ENCODE data around the gene STXBP5. TPM values are rescaled to one million over a fixed set of nuclear protein-coding genes. Genes with fewer than 3 reads are reported as not detected.

Gene STXBP5
- total RNA-seq, 2 donors from 2014 or later: 56.8 to 72.5 TPM

DNA sequence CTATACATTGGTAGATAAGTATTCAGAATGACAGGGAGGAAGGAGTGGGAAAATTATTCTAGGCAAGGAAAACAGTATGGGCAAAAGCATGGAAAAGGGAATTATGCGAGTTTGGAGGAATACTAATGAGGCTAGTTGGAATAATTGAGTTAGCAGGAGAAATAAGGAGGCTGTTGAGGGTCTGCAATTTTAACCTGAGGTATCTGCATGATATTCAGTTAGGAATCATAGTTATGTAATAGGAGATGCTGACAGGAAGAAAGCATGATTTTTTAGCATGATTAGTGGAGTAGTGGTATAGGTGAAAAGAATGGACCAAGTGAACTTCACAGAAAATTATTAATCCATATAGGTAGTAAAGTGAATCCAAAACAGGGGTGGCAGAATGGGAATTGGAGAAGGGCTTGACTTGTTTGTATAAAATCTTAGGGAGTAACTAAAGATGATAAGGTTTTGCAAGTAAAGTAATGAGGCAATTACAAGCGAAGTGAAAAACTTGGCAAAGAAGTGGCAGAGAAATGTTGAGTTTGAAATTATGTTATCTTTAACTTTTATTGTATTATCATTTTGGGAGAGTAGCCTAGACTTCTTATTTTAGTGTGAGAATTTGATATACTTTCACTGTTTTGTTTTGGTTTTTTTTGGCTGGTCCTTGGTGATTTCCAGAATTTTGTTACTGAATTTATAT, 5.7 kb downstream of the STXBP5 start:
- H3K27me3 Mint-ChIP-seq: no peaks in the 10 kb centered on the region
- H3K9me3 Mint-ChIP-seq: no peaks in the 10 kb centered on the region
- H3K4me3 Mint-ChIP-seq: no peak overlapping the region
- no peak for ATAC-seq
- DNase-seq (ENCODE audit: low spot score): no peak
- H3K27ac Mint-ChIP-seq: peak overlapping the region in 1 of 2 donors; percentile 28
- peaks cover 12% of the 10 kb centered on the region for H3K36me3 Mint-ChIP-seq
- H3K4me1 Mint-ChIP-seq (ENCODE audit: low read depth in 2 of 2): peaks cover 31 to 47% of the 10 kb centered on the region in 2 donors

DNA sequence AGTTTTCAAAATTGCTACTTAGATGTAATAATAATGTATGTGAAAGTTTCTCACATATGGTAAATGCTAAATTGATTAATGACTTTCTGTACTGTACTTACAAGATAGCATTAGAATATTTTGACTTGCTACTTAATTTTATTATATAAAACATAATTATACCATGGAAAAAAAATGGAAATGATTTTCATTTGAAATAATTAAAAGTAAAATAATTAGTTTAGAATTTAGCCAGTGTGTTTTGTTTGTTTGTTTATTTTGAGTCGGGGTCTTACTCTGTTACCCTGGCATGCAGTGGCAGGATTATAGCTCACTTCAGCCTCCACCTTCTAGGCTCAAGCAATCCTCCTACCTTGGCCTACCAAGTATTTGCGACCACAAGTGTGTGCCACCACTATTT, 7.1 kb downstream of the STXBP5 start:
- Mint-ChIP-seq H3K4me3 (no peak overlapping the region), H3K27me3 (no peaks in the 10 kb centered on the region), H3K27ac (no peak overlapping the region), H3K36me3 (peaks cover 8% of the 10 kb centered on the region), H3K4me1 (ENCODE audit: low read depth in 2 of 2) (peaks cover 24 to 36% of the 10 kb centered on the region in 2 donors), H3K9me3 (no peaks in the 10 kb centered on the region)
- ATAC-seq: no peak
- no peak for DNase-seq (ENCODE audit: low spot score)

DNA sequence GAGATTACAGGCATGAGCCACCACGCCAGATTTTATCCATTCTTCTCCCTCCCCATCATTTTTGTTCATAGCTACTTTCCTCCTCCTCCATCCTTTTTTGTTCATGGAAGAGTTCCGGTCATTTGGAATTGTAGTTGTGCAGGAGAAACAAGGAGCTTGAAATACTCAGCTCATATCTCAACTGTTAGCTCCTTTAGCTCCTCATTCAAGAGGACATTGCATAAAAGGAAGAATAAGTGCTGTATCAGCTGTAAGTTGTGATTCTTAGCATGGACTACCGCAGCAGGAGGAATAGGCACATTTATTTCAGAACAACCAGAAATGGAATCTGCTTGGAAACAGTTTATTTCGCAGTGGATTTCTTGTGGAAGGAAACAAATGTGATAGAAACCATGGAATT, 7.6 kb downstream of the STXBP5 start:
- Mint-ChIP-seq H3K4me1 (ENCODE audit: low read depth in 2 of 2) (peaks cover 24 to 36% of the 10 kb centered on the region in 2 donors), H3K27ac (no peak overlapping the region), H3K36me3 (peaks cover 8% of the 10 kb centered on the region), H3K4me3 (no peak overlapping the region), H3K27me3 (no peaks in the 10 kb centered on the region), H3K9me3 (no peaks in the 10 kb centered on the region)
- ATAC-seq (no peak), DNase-seq (ENCODE audit: low spot score) (no peak)

DNA sequence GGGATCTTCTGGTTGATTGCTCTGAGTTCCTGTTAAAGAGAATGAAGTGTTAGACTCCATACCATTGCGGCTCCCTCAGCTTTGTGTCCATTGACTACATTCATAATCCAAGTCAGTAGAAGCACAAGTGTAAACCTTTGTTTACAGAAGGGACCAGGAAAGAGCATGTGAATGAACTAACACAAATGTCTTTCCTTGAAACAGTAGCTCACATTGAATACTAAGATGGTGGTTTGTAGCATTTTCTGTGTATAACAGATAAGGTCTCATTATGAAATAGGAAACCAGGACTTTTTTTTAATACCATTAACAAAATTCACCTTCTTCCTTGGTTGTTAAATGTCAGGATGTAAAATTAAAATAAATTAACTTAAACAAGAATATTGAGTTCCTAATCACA, 8.4 kb downstream of the STXBP5 start:
- Mint-ChIP-seq H3K36me3 (peaks cover 8% of the 10 kb centered on the region), H3K27me3 (no peaks in the 10 kb centered on the region), H3K27ac (no peak overlapping the region), H3K9me3 (no peaks in the 10 kb centered on the region), H3K4me1 (ENCODE audit: low read depth in 2 of 2) (peaks cover 19 to 29% of the 10 kb centered on the region in 2 donors), H3K4me3 (no peak overlapping the region)
- DNase-seq (ENCODE audit: low spot score) (no peak), ATAC-seq (no peak)

DNA sequence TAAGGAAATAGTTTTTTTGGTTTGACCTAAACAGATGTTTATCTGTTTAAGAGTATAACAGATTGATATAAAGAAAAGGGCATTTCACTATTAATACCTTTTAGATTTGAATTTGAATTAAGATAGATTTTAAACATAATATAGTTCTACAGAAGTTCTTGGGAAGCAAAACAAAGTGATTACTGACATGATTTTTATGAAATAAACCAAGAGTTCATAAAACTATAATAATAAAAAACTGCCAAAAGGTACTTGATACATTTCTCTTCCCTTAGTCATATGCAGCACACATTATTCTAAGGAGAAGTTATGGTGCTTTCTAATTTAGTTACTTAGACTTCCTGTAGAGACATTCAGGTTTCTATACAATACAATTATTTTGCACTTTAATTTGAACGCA, 9.6 kb downstream of the STXBP5 start:
- Mint-ChIP-seq H3K4me1 (ENCODE audit: low read depth in 2 of 2) (peaks cover 18 to 31% of the 10 kb centered on the region in 2 donors), H3K9me3 (no peaks in the 10 kb centered on the region), H3K4me3 (no peak overlapping the region), H3K27ac (no peak overlapping the region), H3K36me3 (peaks cover 8% of the 10 kb centered on the region), H3K27me3 (no peaks in the 10 kb centered on the region)
- no peak for DNase-seq (ENCODE audit: low spot score)
- ATAC-seq: no peak

DNA sequence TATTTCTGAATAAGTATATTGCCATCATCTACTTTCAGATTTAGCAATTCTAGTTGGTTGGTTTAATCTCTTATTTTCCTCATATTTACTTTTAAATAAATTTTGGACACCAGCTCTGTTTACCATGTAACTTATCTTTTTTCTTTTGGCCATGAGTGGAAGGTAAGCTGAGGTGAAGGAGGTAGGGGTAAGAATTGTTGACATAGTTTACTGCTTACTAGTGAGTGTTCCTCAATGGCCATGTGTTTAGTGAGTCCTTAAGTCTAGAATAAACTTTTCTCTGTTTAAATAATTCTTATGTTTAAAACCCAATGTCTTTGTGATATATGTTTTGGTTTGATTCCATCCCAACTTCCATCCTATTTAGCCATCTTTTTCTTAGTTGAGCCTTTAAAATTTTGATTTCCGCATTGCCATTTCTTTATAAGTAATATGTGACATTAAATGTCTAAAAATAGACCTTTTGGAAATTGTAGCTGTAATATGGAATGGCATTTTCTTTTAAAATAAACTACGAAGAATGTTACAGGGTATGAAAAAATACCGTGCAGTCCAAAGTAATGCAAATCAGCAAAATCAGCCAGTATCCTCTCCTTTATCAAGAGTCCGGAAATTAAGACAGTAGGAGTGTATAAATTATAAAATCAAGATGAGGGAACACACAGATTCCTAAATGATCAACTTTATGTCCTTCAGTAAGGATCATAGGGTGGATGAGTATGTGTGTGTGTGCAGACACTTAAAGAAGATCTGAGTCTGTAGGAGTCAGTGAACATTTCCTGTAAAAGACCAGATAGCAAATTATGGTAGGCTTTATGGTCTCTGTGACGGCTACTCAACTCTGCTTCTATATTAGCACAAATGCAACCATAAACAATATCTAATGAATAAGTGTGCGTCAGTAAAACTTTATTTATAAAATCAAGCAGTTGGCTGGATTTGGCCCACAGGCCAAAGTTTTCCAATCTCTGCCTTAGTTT, 10.3 kb downstream of the STXBP5 start:
- H3K36me3 Mint-ChIP-seq: peaks cover 6% of the 10 kb centered on the region
- DNase-seq (ENCODE audit: low spot score): no peak
- ATAC-seq: no peak
- H3K27ac Mint-ChIP-seq: no peak overlapping the region
- no peak overlapping the region for H3K4me3 Mint-ChIP-seq
- H3K4me1 Mint-ChIP-seq (ENCODE audit: low read depth in 2 of 2): peaks cover 19 to 32% of the 10 kb centered on the region in 2 donors
- no peaks in the 10 kb centered on the region for H3K27me3 Mint-ChIP-seq
- H3K9me3 Mint-ChIP-seq: no peaks in the 10 kb centered on the region

DNA sequence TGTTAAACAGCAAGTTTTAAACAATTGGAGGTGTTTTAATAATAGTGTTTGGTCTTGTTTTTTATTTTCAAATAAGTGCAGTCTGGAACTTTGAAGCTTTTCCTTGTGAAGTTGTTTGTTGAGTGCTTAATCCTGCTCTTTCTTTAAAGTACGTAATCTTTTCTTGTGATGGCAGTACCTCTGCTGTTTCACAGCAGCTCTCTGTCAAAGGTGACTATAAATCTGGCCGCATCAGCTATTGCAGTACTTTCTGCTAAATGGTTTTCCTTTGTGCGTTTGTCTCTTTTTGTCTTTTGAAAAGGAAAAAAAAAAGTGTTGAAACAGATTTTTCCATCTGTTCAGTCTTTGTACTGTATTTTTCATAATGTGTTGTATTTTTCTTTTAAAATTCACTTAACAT, 12.7 kb downstream of the STXBP5 start:
- Mint-ChIP-seq H3K4me3 (no peak overlapping the region), H3K9me3 (no peaks in the 10 kb centered on the region), H3K36me3 (peaks cover 10% of the 10 kb centered on the region), H3K27ac (no peak overlapping the region), H3K4me1 (ENCODE audit: low read depth in 2 of 2) (peaks cover 22 to 41% of the 10 kb centered on the region in 2 donors), H3K27me3 (no peaks in the 10 kb centered on the region)
- DNase-seq (ENCODE audit: low spot score): no peak
- no peak for ATAC-seq

DNA sequence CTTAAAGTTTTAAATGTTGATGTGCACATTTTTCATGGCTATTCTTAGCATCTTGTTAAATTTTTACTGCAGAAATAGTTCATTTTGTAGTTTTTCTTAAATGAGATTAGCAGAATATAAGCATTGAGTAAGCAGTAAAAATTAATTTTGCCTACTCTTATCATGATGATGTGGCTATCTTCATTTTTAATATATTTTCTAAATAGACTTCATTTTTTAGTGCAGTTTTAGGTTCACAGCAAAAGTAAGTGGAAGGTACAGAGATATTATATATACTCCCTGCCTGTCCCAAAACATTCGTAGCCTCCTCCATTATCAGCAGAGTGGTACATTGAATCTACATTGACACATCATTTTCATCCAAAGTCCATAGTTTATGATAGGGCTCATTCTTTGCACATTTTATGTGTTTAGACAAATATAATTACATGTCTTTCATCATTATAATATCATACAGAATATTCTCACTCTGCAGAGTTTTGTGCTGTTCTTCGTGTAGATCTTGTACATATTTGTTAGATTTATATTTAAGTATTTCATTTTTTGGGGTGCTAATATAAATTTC, 13.7 kb downstream of the STXBP5 start:
- H3K4me1 Mint-ChIP-seq (ENCODE audit: low read depth in 2 of 2): peaks cover 24 to 45% of the 10 kb centered on the region in 2 donors
- ATAC-seq (no peak), DNase-seq (ENCODE audit: low spot score) (no peak)
- no peak overlapping the region for H3K27ac Mint-ChIP-seq
- no peak overlapping the region for H3K4me3 Mint-ChIP-seq
- no peaks in the 10 kb centered on the region for H3K27me3 Mint-ChIP-seq
- H3K36me3 Mint-ChIP-seq: peaks cover 18% of the 10 kb centered on the region
- H3K9me3 Mint-ChIP-seq: no peaks in the 10 kb centered on the region

DNA sequence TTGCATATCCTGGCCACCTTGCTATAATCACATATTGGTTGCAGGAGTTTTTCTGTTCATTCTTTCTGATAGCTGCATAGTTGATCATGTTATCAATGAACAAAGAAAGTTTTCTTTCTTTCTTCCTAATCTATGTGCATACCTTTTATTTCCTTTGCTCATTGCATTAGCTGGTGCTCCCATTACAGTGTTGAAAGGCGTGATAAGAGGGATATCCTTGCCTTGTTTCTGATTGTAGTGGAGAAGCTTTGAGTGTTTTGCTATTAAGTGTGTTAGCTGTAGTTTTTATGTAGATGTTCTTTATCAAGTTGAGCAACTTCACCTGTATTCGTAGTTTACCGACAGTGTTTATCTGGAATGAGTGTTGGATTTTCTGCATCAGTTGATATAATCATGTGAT, 14.6 kb downstream of the STXBP5 start:
- ATAC-seq (no peak), DNase-seq (ENCODE audit: low spot score) (no peak)
- Mint-ChIP-seq H3K4me3 (no peak overlapping the region), H3K27ac (no peak overlapping the region), H3K9me3 (no peaks in the 10 kb centered on the region), H3K27me3 (no peaks in the 10 kb centered on the region), H3K36me3 (peaks cover 27% of the 10 kb centered on the region), H3K4me1 (ENCODE audit: low read depth in 2 of 2) (peaks cover 31 to 46% of the 10 kb centered on the region in 2 donors)

DNA sequence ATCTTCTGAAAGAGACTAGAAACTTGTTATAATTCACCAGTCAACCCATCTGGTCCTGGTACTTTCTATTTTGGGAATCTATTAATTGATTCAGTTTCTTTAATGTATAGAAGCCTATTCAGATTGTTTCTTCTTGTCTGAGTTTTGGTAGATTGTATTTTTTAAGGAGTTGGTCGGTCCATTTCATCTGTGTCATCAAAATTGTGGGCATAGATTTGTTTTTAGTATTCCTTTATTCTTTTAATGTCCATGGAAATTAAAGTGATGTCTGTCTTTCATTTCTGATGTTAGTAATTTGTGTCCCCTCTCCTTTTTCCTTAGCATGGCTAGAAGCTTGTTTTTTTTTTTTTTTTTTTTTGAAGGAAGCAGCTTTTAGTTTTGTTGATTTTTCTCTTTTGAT, 15.2 kb downstream of the STXBP5 start:
- DNase-seq (ENCODE audit: low spot score) (no peak), ATAC-seq (no peak)
- Mint-ChIP-seq H3K36me3 (peaks cover 28% of the 10 kb centered on the region), H3K27ac (no peak overlapping the region), H3K27me3 (no peaks in the 10 kb centered on the region), H3K4me1 (ENCODE audit: low read depth in 2 of 2) (peaks cover 31 to 47% of the 10 kb centered on the region in 2 donors), H3K4me3 (no peak overlapping the region), H3K9me3 (no peaks in the 10 kb centered on the region)

DNA sequence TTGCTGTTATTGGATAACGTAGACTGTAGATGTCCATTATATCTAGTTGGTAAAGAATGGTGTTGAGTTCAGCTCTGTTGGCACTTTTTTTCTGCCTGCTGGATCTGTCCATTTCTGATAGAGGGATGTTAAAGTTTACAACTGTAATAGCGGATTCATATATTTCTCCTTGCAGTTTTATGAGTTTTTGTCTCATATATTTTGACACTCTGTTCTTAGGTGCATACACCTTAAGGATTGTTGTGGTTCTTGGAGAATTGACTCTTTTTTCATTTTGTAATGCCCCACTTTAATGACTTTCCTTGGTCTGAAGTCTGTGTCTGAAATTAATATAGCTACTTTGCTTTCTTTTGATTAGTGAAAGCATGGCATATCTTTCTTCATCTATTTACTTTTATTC, 16.1 kb downstream of the STXBP5 start:
- Mint-ChIP-seq H3K4me3 (no peak overlapping the region), H3K36me3 (peaks cover 28% of the 10 kb centered on the region), H3K27me3 (no peaks in the 10 kb centered on the region), H3K9me3 (no peaks in the 10 kb centered on the region), H3K4me1 (ENCODE audit: low read depth in 2 of 2) (peaks cover 31 to 47% of the 10 kb centered on the region in 2 donors), H3K27ac (peak overlapping the region in 1 of 2 donors; percentile 19)
- no peak for ATAC-seq
- no peak for DNase-seq (ENCODE audit: low spot score)

DNA sequence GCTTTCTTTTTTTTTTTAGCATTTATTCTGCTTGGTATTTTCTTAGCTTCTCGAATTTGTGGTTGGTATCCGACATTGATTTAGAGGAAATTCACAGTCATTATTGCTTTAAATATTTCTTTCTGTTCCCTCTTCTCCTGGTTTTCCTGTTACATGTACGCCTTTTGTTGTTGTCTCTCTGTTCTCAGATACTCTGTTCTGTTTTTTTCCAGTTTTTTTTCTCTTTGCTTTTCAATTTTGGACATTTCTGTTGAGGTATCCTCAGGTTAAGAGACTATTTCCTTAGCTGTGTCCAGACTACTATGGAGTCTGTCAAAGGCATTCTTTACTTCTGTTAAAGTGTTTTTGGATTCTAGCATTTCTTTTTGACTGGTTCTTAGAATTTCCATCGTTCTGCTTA, 17.5 kb downstream of the STXBP5 start:
- no peak overlapping the region for H3K4me3 Mint-ChIP-seq
- peaks cover 34 to 47% of the 10 kb centered on the region in 2 donors for H3K4me1 Mint-ChIP-seq (ENCODE audit: low read depth in 2 of 2)
- no peaks in the 10 kb centered on the region for H3K27me3 Mint-ChIP-seq
- ATAC-seq (no peak), DNase-seq (ENCODE audit: low spot score) (no peak)
- H3K27ac Mint-ChIP-seq: no peak overlapping the region
- H3K36me3 Mint-ChIP-seq: peaks cover 28% of the 10 kb centered on the region
- H3K9me3 Mint-ChIP-seq: no peaks in the 10 kb centered on the region

DNA sequence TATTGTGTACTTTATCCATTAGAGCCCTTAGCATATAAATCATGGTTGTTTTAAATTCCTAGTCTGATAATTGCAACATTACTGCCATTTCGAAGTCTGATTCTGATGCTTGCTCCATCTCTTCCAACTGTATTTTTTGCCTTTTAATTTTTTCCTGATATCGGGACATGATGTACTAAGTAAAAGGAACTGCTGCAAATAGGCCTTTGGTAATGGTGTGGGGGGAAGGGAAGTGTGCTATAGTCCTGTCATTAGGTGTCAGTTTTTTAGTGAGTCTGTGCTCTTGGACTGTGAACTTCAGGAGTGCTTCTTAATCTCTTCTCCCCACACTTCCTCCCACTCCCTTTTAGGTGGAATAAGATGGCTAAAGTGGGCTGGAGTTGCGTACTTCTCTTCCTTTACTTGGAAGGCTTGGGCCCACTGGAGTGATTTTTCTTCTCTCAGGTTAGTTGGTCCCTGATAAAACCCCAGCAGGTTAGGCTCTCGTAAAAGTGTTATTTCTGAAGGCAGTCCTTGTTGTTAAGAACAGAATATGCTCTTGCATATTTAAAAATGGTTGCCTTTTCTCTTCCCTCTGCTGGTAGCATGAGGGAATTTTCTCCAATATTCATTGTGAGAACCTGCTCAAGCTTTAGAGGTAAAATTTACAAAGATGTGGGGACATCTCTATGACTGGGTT, 18.1 kb downstream of the STXBP5 start:
- H3K27ac Mint-ChIP-seq: no peak overlapping the region

More for the DNA sequence above, 18.1 kb downstream of the STXBP5 start:
- peaks cover 28% of the 10 kb centered on the region for H3K36me3 Mint-ChIP-seq
- peaks cover 36 to 50% of the 10 kb centered on the region in 2 donors for H3K4me1 Mint-ChIP-seq (ENCODE audit: low read depth in 2 of 2)
- DNase-seq (ENCODE audit: low spot score): no peak
- no peaks in the 10 kb centered on the region for H3K27me3 Mint-ChIP-seq
- no peak overlapping the region for H3K4me3 Mint-ChIP-seq
- no peak for ATAC-seq
- no peaks in the 10 kb centered on the region for H3K9me3 Mint-ChIP-seq

All from natural killer cell treated with Interleukin-12 subunit alpha and Interleukin-12 subunit beta and Interleukin-15 and Interleukin-18, amount 100 ng/mL, for 72 hours (primary cell).